ENCODE measurements around the gene CRELD2.

Gene CRELD2

GRCh38 chr22:49936973-49937757, 18.7 kb downstream of the CRELD2 start:
- no peak overlapping the region for H3K4me3 ChIP-seq (ENCODE audit: low read length)
- TF ChIP-seq CTCF (conservative IDR thresholded peaks at IDR 0.05; ENCODE audit: low read length), result no peak
- no peak for DNase-seq (ENCODE audit: low read depth)

- no peak for TF ChIP-seq CTCF (conservative IDR thresholded peaks at IDR 0.05; ENCODE audit: low read length)
- no peak overlapping the region for H3K4me3 ChIP-seq (ENCODE audit: low read length)
- DNase-seq (ENCODE audit: low read depth), result no peak
Measured at GRCh38 chr22:49937758-49938564, 19.5 kb downstream of the CRELD2 start.

GRCh38 chr22:49938565-49939136, 20.2 kb downstream of the CRELD2 start:
- no peak overlapping the region for H3K4me3 ChIP-seq (ENCODE audit: low read length)
- TF ChIP-seq CTCF (conservative IDR thresholded peaks at IDR 0.05; ENCODE audit: low read length), result no peak
- DNase-seq (ENCODE audit: low read depth), result no peak

- no peak for TF ChIP-seq CTCF (conservative IDR thresholded peaks at IDR 0.05; ENCODE audit: low read length)
- H3K4me3 ChIP-seq (ENCODE audit: low read length), result no peak overlapping the region
- DNase-seq (ENCODE audit: low read depth), result no peak
Measured at GRCh38 chr22:49941507-49942316, 23.3 kb downstream of the CRELD2 start.

- H3K4me3 ChIP-seq (ENCODE audit: low read length), result no peak overlapping the region
- no peak for TF ChIP-seq CTCF (conservative IDR thresholded peaks at IDR 0.05; ENCODE audit: low read length)
- DNase-seq (ENCODE audit: low read depth), result no peak
Measured at GRCh38 chr22:49942565-49943404, 24.4 kb downstream of the CRELD2 start.

GRCh38 chr22:49943405-49943765, 25.0 kb downstream of the CRELD2 start:
- no peak for DNase-seq (ENCODE audit: low read depth)
- no peak for TF ChIP-seq CTCF (conservative IDR thresholded peaks at IDR 0.05; ENCODE audit: low read length)
- no peak overlapping the region for H3K4me3 ChIP-seq (ENCODE audit: low read length)

All from AG10803 (cell line).